Subcutaneous adipose tissue (tissue), 4 donors: Measurements from ENCODE around the gene CECR2. TPM values are rescaled to one million over a fixed set of nuclear protein-coding genes. Genes with fewer than 3 reads are reported as not detected.

Source experiments
- total RNA-seq, 4 donors: library from RNA; depleted of rRNA; stranded (reverse); fragments of >200 nt; gene quantifications; one replicate each; pipeline ENCODE4 v1.1.0, GENCODE V29; 2016
- TF ChIP-seq, protein P1 (sequence below): fragments of 450-650 bp; IDR thresholded peaks from one replicate; pipeline ENCODE4 v1.5.1; 2016; ENCODE audit warnings: low read depth, mild to moderate bottlenecking, control low read depth, antibody characterized with exemption, moderate library complexity

The CECR2 gene
- total RNA-seq, 4 donors from 2014 or later = 0.16 to 1.7 (median 0.44) TPM; not detected in 1

DNA sequence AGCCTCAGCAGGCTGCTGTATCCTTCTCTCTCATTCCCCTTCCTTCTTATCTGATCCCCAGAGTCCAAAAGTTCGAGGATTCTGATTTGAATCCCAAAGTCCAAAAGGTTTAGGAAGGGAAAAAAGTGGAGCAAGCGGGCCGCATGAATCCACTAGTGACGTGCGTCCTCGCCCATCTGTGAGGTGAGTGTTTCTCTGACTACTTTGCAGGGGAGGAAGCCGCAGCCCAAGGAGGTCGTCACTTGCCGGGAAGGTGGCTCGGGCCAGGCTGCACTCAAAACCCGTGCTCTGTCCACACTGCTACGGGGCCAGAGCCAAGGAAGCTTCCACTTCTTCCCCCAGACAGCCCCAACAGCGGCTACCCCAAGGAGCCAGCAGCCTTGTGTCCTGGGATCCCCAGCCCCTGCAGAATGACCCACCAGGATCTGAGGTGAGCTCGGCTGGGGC, 210.3 kb downstream of the CECR2 start:
- TF ChIP-seq, protein P1, sequence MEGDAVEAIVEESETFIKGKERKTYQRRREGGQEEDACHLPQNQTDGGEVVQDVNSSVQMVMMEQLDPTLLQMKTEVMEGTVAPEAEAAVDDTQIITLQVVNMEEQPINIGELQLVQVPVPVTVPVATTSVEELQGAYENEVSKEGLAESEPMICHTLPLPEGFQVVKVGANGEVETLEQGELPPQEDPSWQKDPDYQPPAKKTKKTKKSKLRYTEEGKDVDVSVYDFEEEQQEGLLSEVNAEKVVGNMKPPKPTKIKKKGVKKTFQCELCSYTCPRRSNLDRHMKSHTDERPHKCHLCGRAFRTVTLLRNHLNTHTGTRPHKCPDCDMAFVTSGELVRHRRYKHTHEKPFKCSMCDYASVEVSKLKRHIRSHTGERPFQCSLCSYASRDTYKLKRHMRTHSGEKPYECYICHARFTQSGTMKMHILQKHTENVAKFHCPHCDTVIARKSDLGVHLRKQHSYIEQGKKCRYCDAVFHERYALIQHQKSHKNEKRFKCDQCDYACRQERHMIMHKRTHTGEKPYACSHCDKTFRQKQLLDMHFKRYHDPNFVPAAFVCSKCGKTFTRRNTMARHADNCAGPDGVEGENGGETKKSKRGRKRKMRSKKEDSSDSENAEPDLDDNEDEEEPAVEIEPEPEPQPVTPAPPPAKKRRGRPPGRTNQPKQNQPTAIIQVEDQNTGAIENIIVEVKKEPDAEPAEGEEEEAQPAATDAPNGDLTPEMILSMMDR = no peak

DNA sequence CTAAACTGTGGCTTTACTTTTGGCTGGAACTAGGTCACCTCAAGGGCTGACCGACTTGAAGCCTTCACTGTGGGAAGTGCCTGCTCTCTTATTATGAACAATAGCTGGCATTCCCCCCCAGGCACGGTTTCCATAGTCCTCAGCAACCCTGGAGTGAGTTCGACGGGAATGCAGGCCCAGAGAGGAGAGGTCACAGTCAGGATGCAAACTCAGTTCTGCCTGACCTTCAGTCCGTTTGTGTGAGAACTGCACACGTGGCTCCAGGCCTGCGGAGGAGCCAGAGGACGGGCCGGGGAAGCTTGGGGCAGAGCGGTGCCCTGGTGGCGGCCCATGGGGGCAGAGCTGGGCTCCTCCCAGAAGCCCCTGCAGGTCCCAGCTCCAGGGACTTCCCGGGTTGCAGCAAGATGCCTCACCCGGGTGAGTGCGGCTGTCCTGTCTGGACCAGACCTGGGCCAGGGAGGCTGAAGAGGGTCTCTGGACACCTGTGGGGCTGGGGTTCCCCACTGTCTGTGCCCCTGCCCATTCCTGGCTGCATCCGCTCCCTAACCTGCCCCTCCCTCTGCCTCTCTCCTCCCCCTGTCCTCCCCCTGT, 211.3 kb downstream of the CECR2 start:
- TF ChIP-seq, protein P1 = no peak

DNA sequence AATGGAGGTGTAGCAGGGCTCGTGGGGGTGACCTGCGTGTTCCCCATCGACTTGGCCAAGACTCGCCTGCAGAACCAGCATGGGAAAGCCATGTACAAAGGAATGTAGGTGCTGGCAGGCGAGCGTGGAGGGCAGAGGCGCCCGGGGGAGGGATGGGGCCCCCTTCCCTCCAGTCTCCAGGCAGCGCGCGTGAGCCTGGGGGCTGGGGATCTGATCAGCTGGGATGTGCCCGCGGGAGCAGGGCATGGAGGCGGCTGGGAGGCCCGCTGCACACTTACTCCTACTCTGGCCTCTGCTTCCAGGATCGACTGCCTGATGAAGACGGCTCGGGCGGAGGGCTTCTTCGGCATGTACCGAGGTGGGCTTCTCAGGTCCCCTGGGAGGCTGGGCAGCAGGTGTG, 211.8 kb downstream of the CECR2 start:
- TF ChIP-seq, protein P1 = no peak

DNA sequence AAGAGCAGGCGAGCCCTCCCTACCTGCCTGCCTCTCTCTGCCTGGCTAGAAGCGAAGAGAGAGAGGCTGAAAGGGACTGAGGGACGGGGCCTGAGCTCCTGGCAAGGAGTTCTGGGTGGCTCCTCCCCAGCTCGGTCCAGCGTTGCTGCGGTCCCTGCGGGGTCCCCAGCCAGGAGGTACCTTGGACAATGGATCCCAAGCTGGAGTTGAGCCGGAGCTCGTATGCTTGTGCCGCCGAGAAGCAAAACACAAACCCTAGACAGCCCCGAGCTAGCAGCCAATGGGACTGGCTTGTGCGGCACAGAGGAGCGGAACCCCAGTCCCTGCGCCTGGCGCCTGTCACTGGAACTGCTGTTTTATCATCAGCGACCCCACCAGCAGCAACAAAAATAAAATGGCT, 212.4 kb downstream of the CECR2 start:
- TF ChIP-seq, protein P1 = no peak

DNA sequence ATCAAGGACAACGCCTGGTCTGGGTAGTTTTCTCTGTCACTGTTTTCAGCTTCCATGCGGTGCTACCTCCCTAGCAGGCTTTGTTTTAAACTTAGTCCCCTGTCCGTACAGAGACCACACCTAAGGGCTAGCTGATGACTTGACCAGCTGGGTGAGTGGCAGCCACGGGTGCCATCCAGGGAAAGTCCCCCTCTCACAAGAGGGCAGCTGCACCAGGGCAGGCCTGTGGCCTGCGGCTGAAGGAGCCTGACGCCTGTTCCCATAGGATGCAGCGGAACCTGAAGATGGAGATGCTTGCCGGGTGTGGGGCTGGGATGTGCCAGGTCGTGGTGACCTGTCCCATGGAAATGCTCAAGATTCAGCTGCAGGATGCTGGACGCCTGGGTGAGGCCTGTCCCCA, 213.9 kb downstream of the CECR2 start:
- TF ChIP-seq, protein P1 = no peak

DNA sequence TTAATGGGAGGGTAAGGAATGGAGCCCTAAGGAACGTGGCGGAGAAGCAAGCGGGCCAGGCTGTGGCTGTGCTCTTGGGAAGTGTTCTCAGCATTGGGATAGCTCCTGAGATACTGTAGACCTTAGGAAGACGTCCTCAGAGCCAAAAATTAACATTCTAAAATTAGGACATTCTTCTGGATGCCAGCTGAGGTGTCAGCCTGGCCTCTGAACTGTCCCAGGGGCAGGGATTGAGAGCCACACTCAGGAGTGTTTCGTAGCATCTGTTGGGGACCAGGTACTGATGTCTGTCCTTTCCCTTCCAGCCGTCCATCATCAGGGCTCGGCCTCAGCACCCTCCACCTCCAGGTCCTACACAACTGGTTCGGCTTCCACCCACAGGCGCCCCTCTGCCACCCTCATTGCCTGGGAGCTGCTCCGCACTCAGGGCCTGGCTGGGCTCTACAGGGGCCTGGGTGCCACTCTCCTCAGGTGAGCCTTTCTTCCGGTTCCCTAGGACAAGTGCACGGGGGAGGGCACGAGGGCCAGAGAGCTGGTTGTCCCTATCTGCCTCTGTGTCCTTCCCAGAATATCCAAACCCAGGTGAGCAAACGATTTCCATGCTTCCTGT, 217.7 kb downstream of the CECR2 start:
- TF ChIP-seq, protein P1 = no peak

DNA sequence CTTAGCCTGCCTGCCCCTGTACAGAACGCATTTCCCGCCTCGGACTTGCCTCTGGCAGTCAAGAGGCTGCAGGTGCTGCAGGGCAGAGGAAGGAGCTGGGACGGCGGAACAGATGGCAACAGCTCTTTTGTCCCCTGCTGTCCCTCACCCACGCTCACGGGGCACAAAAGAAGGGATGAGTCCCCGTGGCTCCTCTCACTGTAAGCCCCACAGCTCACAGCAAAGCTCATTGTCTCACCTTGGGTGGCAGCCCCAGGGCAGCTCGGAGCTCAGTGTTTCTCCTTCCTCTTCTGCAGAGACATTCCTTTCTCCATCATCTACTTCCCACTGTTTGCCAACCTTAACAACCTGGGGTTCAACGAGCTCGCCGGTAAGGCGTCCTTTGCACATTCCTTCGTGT, 218.4 kb downstream of the CECR2 start:
- TF ChIP-seq, protein P1 = no peak
